Measurements from ENCODE around the gene UQCC3.
"Not testable (repeated sequence)": the region's sequence is repeated elsewhere in the genome, so short reads cannot be mapped to it uniquely, and the experiment has no call there.

The UQCC3 gene

DNA sequence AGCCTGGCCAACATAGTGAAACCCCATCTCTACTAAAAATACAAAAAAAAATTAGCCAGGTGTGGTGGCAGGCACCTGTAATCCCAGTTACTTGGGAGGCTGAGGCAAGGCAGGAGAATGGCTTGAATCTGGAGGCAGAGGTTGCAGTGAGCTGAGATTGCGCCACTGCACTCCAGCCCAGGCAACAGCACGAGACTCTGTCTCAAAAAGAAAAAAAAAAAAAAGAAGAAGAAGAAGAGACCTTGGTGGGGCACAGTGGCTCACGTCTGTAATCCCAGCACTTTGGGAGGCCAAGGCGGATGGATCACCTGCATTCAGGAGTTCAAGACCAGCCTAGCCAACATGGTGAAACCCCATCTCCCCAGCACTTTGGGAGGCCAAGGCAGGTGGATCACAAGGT is 32.4 kb downstream of the UQCC3 start:
- DNase-seq = not testable (repeated sequence)

DNA sequence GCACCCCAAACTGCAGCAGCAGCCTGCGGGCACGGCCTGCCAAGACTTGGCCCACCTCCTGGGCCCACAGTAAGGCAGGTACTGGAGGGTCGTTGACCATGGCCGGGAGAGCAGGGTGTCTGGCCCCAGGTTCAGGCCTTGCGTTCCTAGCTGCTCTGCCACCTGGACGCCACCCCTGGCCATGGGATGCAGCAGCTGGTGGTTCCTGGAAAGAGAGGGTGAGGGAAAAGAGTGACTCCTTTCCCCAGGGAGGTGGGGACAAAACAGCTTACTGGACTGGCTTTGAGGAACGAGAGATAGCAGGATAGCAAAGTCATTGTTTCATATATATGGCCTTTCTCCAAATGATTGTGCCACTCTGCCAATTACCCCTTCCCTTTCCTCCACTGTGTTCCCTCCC is 33.9 kb downstream of the UQCC3 start:
- no peak for DNase-seq

DNA sequence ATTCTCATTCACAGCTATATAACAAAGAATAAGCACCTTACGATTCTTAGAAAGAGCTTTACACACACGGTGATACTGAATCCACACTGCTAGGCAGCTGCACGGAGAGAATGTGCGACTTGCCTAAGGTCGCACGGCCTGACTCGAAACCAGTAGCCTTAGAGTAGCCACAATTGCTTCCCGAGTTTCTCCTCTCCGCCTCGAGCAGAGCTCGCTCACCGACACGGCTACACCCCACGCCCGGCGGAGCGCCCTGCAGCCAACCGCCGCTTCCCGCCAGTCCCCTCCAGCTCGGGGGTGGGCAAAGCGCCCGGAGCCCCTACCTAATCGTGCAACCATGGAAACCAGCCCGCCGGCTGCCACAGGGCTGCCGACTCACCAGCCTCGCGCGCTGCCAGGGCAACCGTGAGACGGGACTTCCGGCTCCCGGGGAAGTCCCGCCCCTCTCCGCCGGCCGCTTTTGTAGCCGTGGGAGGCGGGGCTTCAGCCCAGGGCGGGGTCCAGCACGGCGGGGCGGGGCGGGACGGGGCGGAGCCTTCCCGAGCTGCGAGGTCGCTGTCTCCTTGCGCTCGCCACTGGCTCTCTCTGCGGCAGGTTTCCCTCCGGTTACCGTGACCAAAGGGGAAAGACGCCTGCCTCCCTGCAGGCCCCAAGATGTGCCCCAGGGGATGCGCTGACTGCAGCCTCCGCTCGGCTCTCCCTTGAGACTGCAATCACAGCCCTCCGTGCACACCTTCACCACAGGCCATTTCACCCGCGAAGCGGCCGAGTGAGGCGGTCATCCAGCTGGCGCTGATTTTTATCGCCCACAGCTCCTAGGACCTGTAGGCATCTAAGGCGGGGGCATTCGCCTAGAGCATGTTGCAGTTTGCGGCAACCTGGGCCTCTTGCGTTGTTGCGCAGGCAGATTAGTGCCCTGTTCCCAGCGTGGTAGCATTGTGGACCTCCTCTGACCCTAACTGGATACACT is 34.7 kb downstream of the UQCC3 start:
- peak; percentile 90 to 93 (median 93) for DNase-seq

DNA sequence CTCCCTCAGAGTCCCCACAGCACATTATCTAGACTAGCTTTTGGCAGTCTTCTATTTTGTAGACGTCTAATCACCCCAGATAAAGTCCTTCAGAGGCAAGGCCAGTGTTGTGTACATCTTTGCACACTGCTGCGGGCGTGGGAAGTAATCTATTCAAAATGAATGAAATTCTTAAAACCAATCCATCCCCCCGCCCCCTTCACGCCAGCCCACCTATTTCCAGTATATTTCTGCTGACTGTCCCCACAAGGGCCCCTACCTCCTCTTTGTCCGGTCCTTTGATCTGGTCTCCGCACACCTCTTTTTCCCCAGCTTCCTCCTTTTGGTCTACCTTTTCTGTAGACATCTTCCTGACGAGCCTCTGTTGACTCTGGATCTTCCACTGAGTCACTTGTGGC is 35.4 kb downstream of the UQCC3 start:
- no peak for DNase-seq

DNA sequence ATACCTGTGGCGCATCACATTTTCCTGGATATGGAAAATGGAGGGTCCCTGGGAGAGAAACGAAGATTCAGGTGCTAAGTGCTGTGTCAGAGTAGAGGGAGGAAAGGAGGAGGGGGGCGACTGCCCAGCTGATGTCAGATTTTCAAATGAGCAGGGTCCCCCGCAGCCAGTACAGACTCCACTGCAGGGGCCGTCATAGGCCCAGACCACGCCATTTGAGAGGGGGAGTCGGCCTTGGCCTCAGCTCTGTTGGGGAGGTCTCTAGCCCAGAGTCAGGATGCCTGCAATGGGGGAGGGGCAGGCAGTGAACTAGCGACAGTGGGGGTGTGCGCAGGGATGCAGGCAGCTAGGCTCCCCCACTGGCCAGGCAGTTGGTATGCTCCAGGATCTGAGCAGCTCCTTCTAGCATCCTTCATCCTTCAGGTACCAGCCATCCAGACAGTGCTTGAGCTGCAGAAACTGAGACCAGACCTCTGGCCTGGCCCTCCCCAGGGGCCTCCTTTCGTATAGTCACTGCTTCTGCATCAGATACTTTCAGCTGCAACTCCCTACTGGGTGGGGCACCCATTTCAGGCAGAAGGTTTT is 35.9 kb downstream of the UQCC3 start, which contains the start of the genes BSCL2 and GNG3:
BSCL2 (minus strand) TSS at position 148 of the 585 bp plus-strand sequence. CDS start 229 bp downstream, outside the sequence.
GNG3 (plus strand) TSS at position 400 of the 585 bp plus-strand sequence. CDS start 620 bp downstream, outside the sequence.
- DNase-seq = peak in 1 of 5 experiments; percentile 33

DNA sequence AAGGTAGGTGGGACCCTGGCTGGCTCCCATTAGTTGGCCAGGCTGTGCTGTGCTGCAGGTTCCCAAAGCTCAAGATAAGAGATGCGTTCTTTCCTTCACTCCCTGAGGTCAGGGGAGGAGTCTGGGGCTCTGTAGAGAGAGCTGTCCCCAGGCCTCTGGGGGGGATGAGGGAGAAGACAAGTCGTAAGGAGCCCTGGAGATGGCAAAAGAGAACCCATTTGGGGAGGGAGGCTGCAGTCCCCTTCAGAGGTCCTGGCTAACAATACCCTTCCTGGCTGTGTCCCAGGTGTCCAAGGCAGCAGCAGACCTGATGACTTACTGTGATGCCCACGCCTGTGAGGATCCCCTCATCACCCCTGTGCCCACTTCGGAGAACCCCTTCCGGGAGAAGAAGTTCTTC is 36.9 kb downstream of the UQCC3 start:
- no peak for DNase-seq

DNA sequence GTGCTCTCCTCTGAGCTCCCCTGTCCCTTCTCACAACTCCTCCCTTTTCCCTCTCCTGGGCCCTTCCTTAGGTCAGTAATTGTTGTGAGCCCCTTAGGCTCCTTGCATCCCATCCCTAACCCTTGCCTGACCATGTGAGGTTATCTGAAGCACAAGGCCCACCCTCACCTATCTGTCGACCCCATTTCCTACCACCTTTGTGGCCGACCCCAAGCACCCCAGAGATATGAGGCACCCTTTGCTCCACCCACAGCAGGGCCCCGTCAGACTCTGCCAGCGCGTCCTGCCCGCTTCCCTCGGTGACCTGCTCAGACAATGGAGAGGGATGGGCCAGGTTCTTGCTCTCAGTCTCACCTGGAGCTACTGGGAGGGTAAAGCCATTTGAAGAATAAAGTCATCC is 37.3 kb downstream of the UQCC3 start:
- DNase-seq = peak in 3 of 5 experiments; percentile 16 to 72 (median 39)

DNA sequence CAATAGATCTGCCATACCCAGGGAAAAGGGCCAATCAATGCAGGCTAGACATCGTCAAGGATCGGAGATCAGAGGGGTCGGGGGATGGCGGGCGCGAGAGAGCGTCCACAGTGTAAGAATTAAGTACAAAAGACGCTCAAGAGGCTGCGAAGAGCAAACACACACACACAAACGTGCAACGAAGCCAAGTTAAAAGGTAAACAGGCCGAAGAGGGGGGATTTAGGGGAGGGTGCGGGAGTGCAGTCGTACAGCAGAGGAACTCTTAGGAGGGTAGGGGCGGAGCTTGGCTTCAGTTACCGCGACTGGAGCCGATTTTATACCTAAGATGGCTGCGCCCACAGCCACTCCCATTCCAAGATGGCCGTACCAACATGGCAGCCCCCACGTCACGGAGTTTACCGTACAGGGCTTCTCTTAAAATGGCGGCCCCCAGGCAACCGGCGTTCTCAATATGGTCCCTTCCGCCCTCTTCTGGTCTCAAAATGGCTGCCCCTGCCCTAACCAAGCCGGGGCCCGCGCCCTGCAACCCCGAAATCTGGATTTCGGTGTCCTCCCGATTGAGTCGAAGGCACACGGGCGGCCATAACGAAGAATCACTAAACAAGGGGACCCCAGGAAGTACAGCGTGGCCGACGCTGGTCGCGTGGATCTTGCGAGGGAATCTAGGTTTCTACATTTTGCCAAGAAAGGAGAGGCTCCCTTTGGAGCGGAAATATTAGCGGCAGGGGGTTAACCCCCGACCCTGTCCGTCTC is 38.0 kb downstream of the UQCC3 start:
- peak; percentile 79 to 99 (median 96) for DNase-seq

DNA sequence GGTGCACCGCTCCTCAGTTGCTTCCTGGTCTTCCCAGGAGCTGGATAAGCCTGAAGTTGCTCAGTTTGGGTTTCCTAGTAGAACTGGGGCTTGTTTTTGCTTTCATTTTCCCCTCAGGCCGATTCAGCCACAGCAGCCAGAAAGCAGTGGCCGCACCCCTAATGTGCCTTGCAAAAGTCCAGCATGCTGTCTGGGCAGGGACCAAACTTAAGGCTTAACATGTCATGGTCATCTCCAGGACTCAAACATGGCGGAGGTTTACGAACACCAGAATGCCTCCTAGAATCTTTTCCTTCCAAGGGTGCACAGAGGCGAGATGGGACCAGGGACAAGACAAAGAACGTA is 38.5 kb downstream of the UQCC3 start:
- DNase-seq = no peak

DNA sequence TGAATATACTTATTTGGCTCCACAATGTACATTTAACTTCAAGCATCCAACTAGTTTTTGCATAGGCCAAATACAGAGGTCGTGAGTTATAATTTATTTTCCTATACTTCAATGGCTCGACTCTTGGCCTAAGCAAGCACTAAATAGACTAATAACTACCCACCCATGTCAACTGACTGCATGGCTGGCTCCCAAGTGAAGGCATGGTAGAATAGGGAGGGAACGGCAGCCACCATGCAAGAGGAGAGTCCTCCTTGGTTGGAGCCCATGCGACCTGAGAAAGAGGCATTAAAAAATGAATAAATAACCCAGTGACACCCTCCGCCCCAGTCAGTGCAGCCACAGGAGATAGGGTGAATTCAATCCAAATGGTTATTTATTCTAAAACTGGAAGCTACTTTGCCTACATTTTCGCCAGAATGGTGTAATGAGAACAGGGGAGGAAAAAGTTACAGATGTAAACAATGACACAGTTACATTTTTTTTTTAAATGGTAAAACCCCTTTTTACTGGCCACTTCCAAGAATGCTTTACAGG is 40.9 kb downstream of the UQCC3 start:
- no peak for DNase-seq

DNA sequence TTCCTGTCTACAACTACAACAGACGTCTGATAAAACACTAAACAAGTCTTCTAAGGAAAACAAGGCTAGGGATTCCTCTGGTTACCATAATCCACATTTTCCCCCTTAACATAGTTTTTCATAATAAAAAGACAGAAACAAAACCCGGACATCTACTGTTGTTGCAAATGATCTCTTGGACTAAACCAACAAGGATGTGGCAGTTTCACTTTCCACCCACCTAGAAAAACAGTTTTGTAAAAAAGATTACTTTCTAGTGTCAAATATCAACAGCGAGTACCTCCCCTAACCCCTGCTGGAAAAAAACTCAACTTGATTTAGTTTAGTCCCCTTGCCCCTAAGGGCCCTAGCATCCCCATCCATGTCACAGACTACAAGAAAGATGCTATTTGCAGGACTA is 41.4 kb downstream of the UQCC3 start:
- DNase-seq = peak in 1 of 5 experiments; percentile 66

DNA sequence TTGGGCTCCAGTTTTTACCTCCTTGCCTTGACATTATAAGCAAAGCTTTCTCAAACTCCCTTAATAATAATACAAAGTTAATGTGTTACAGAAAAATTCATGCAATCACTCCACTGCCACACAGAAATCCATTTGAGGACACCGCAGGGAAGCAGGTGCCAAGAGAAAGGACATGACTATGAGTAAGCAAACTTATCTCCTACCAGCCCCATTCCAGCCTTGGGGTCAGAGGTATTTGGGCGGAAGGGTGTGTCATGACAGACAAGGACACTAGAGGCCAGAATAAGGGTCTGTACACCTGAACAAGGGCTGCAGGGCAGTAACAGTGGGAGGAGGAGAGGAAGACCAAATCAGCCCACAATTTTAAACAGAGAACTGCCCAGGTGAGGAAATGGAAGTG is 41.9 kb downstream of the UQCC3 start:
- DNase-seq = no peak

DNA sequence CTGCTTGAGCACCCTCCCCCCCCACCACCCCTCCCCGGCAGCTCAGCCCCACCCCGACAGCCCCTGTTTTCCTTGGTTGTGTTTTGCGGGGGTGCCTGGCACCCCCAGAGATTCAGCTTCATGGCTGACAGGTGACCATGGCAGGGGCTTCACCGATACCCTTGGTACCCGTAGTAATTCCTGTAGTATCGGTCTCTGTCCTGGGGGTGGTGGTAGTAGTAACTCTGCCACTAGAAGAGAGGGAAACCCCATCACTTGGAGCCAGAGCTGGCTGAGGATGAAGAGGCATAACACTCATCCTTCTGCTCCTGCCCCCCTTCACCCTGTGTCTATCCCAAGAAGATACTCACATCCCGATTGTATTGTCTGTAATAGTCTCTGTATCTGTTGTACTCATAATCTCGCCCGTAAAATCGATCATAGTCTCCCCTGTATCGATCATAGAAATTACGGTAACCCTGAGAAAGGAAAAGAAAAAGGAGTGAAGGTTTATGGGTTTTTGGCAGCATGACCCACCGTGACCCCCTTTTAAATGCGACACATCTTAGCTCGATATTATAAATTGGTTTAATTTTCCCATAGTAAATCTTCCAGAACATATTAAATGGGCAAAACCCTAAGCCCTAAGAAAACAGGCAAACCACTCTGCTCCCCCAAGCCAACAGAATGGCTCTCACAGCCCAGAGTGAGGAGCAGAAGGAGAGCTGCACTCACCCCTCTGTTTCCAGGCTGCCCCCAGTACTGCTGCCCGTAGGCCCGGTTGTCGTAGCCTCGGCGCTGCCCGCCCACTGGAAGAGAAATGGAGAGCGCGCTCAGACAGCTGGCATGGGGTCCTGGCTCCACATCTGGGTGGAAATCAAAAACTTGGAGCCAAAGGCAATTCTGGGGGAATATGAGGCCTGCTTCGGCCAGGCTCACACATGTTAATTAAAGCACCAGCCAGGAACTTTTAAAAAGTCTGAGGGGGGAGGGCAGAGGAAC is 44.0 kb downstream of the UQCC3 start:
- no peak for DNase-seq

DNA sequence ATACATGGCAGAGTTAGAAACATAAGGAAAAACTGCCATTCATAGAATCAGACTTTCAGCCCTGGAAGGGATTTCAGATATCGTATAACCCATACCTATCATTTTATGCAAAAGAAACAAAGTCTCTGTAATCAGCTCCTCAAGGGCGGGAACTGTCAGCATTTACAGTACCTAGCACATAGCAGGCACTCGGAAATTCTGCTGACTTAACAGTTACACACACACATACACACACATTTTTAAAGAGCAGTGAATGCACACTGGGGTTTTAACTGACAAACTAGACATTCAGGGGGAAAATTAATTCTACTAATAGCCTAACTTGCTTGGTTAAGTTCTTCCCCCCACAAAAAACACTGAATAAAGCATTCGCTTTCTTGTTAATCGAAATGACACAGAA is 44.7 kb downstream of the UQCC3 start:
- DNase-seq = no peak

DNA sequence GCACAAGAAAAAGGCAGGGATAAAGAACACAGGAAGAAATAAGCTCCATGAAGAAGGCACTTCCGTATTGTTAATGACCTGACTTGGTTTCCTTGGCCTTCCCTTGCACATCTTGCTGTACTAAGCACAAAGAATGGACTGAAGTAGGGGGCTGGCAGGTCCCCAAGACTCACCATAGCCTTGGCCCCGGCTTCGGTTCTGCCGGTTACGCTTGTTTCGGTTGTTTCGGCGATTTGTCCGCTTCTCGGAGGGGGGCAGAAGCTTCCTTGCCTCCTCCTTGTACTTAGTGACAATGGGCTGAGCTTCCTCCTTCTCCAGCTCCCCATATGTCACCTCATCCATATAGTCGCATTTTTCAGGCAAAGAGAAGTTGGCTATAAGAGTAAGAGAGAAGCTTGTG is 45.3 kb downstream of the UQCC3 start:
- no peak for DNase-seq

DNA sequence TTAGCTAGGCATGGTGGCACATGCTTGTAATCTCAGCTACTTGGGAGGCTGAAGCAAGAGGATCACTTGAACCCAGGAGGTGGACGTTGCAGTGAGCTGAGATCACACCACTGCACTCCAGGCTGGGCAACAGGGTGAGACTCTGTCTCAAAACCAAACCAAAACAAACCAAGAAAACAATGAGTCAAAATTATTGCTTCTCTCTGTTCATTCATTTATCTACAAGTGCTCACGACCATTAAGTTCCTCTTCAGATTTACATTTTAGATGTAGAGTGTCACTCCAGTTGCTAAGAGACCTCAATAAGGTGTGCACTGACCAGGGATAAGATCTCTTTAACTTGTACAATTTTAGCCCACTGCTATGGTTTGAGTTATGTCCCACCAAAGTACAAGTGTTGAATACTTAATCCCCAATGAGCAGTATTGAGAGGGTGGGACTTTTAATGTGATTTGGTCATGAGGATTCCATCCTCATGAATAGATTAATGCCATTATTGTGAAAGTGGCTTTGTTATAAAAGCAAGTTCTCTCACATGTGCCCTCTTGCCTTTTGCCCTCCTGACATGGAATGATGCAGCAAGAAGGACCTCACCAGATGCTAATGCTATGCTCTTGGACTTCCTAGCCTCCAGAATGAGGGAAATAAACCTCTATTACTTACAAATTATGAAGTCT is 48.0 kb downstream of the UQCC3 start:
- DNase-seq = no peak

DNA sequence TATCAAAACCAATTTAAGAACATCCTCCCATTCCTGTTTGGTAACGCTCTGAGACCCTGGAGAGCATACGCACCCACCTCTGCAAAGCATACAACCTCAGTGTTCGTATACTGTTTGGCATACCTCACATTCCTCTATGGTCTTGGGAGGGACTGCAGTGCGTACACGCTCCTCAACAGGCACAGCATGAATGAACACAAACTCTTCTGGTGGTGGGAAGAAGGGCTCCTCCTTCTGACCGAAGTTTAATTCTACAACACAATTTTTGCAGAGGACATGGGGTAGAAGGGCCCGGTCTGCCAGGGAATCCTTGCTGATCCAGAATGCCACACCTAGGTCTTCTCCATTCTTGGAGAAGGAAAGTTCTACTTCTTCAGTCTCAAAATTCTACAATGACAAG is 50.5 kb downstream of the UQCC3 start:
- no peak for DNase-seq

Data from T-helper 2 cell (primary cell).